IMR-90 (cell line): ENCODE results near the gene PPFIA2. TPM values are rescaled to one million over a fixed set of nuclear protein-coding genes. Genes with fewer than 3 reads are reported as not detected.

ENCODE experiments used
- ATAC-seq: fragments of 200-7000 bp; cut with Tn5 transposase; 2 replicates; pipeline ENCODE4 v1.9.1; 2020; ENCODE audit warnings: low read depth, mild to moderate bottlenecking, moderate library complexity
- BruUV-seq: library from RNA; stranded (reverse); fragments of 400-500 nt; replicated peaks from 2 replicates; lab custom pipeline; 2021; lab: Mats Ljungman, UMichigan
- CTCF ChIA-PET: fragments of 300-600 bp; formaldehyde crosslinking; extraction: SDS; loops from one replicate; lab custom pipeline; 2021; ENCODE audit warnings: antibody characterized with exemption; lab: Yijun Ruan, JAX
- POLR2A ChIA-PET: fragments of 300-600 bp; sonication (Branson Sonifier 250); formaldehyde crosslinking; loops from one replicate; lab custom pipeline; 2022; ENCODE audit warnings: antibody characterized with exemption; ENCODE audit not compliant: unreplicated experiment; lab: Charles Lee
- DNase-seq: peaks from one replicate; pipeline ENCODE4 v3.0.0; 2013
- H2AFZ ChIP-seq: replicated peaks from 2 replicates; pipeline ENCODE3; 2013; ENCODE audit warnings: low read length, mild to moderate bottlenecking; ENCODE audit not compliant: poor library complexity
- H2AK5ac ChIP-seq: 2 replicates; pipeline ENCODE4 v1.6.1; 2013; ENCODE audit warnings: low read depth, low read length, inconsistent platforms
- H2AK9ac ChIP-seq: replicated peaks from 2 replicates; pipeline ENCODE3; 2013; ENCODE audit warnings: mild to moderate bottlenecking, low read depth, low read length, moderate library complexity; ENCODE audit not compliant: poor library complexity
- H2BK120ac ChIP-seq: 2 replicates; pipeline ENCODE4 v1.6.1; 2013; ENCODE audit warnings: low read depth, low read length, inconsistent platforms
- H2BK15ac ChIP-seq: 3 replicates; pipeline ENCODE4 v1.6.1; 2013; ENCODE audit warnings: low read depth, low read length, inconsistent platforms
- H2BK20ac ChIP-seq: 2 replicates; pipeline ENCODE4 v1.6.1; 2013; ENCODE audit warnings: low read depth, mild to moderate bottlenecking, inconsistent platforms, low read length, moderate library complexity
- H2BK5ac ChIP-seq: 2 replicates; pipeline ENCODE4 v1.6.1; 2013; ENCODE audit warnings: mild to moderate bottlenecking, low read depth, low read length, inconsistent platforms; ENCODE audit not compliant: poor library complexity, severe bottlenecking
- H3K14ac ChIP-seq: replicated peaks from 2 replicates; pipeline ENCODE4 v1.6.1; 2013; ENCODE audit warnings: low read depth, low read length, inconsistent platforms
- H3K18ac ChIP-seq: 2 replicates; pipeline ENCODE4 v1.6.1; 2013; ENCODE audit warnings: low read depth, low read length, control low read depth
- H3K23ac ChIP-seq: 2 replicates; pipeline ENCODE4 v1.6.1; 2013; ENCODE audit warnings: low read depth, low read length, inconsistent platforms
- H3K27ac ChIP-seq: 2 replicates; pipeline ENCODE4 v1.5.1; 2013; ENCODE audit warnings: mild to moderate bottlenecking, control low read depth, low read length; ENCODE audit not compliant: insufficient read depth
- H3K27me3 ChIP-seq: 2 replicates; pipeline ENCODE4 v1.6.1; 2013; ENCODE audit warnings: low read length; ENCODE audit not compliant: control insufficient read depth, insufficient read depth
- H3K36me3 ChIP-seq: 2 replicates; pipeline ENCODE4 v1.6.1; 2013; ENCODE audit warnings: low read length, mixed read lengths; ENCODE audit not compliant: control insufficient read depth, insufficient read depth
- H3K4ac ChIP-seq: 2 replicates; pipeline ENCODE4 v1.6.1; 2013; ENCODE audit warnings: low read depth, low read length, inconsistent platforms
- H3K4me1 ChIP-seq: 2 replicates; pipeline ENCODE4 v1.6.1; 2013; ENCODE audit warnings: low read length, mixed read lengths; ENCODE audit not compliant: control insufficient read depth, insufficient read depth
- H3K4me2 ChIP-seq: 2 replicates; pipeline ENCODE4 v1.6.1; 2013; ENCODE audit warnings: low read depth, mild to moderate bottlenecking, control low read depth, low read length, moderate library complexity
- H3K4me3 ChIP-seq: 2 replicates; pipeline ENCODE4 v1.5.1; 2013; ENCODE audit warnings: low read depth, mild to moderate bottlenecking, control low read depth, low read length, moderate library complexity; ENCODE audit not compliant: insufficient read depth
- H3K56ac ChIP-seq: 2 replicates; pipeline ENCODE4 v1.6.1; 2013; ENCODE audit warnings: low read length, inconsistent platforms; ENCODE audit not compliant: insufficient read depth; ENCODE audit errors: extremely low read depth
- H3K79me1 ChIP-seq, 2 experiments: 2 replicates each; pipeline ENCODE4 v1.6.1; 2013; ENCODE audit warnings: low read length in 2 of 2, inconsistent platforms in 1 of 2, low read depth in 1 of 2
- H3K9ac ChIP-seq: 2 replicates; pipeline ENCODE4 v1.6.1; 2013; ENCODE audit warnings: low read depth, low read length, control low read depth
- H3K9me1 ChIP-seq: 2 replicates; pipeline ENCODE4 v1.6.1; 2013; ENCODE audit warnings: low read length, inconsistent platforms; ENCODE audit not compliant: insufficient read depth
- H3K9me3 ChIP-seq: 2 replicates; pipeline ENCODE4 v1.6.1; 2013; ENCODE audit warnings: low read length; ENCODE audit not compliant: control insufficient read depth, insufficient read depth
- H4K20me1 ChIP-seq: 2 replicates; pipeline ENCODE4 v1.6.1; 2013; ENCODE audit warnings: low read length, inconsistent platforms; ENCODE audit not compliant: insufficient read depth
- H4K5ac ChIP-seq: 2 replicates; pipeline ENCODE4 v1.6.1; 2013; ENCODE audit warnings: mild to moderate bottlenecking, low read depth, low read length, control low read depth
- H4K8ac ChIP-seq, 2 experiments: 2 replicates each; pipeline ENCODE4 v1.6.1; 2013; ENCODE audit warnings: low read depth in 2 of 2, low read length in 2 of 2, control low read depth in 1 of 2, inconsistent platforms in 1 of 2
- H4K91ac ChIP-seq: 2 replicates; pipeline ENCODE4 v1.6.1; 2013; ENCODE audit warnings: low read depth, low read length, inconsistent platforms; ENCODE audit not compliant: insufficient read depth
- BHLHE40 ChIP-seq: fragments of 150-350 bp; IDR thresholded peaks from 2 replicates; pipeline ENCODE4 v1.6.1; 2016; ENCODE audit warnings: mild to moderate bottlenecking, low read depth, low read length
- CEBPB ChIP-seq: IDR thresholded peaks from 2 replicates; pipeline ENCODE4 v1.6.1; 2012; ENCODE audit warnings: low read depth, low read length, improper control_type of control experiment
- CHD1 ChIP-seq: IDR thresholded peaks from 2 replicates; pipeline ENCODE4 v1.6.1; 2012; ENCODE audit warnings: low read depth, low read length, improper control_type of control experiment
- CTCF ChIP-seq: conservative IDR thresholded peaks from 2 replicates; pipeline ENCODE4 v1.5.1; 2012; ENCODE audit warnings: mild to moderate bottlenecking, low read depth, low read length, improper control_type of control experiment
- ELK1 ChIP-seq: fragments of 150-350 bp; IDR thresholded peaks from 2 replicates; pipeline ENCODE4 v1.6.1; 2016; ENCODE audit warnings: low read depth, mild to moderate bottlenecking, low read length, moderate library complexity, borderline replicate concordance
- FOS ChIP-seq: fragments of 150-350 bp; IDR thresholded peaks from 2 replicates; pipeline ENCODE4 v1.6.1; 2016; ENCODE audit warnings: low read depth, low read length
- MAFK ChIP-seq: IDR thresholded peaks from 2 replicates; pipeline ENCODE4 v1.6.1; 2012; ENCODE audit warnings: low read depth, low read length, improper control_type of control experiment
- MAZ ChIP-seq: IDR thresholded peaks from 2 replicates; pipeline ENCODE4 v1.6.1; 2012; ENCODE audit warnings: low read depth, mild to moderate bottlenecking, low read length, improper control_type of control experiment, moderate library complexity, borderline replicate concordance
- MXI1 ChIP-seq: IDR thresholded peaks from 2 replicates; pipeline ENCODE4 v1.6.1; 2012; ENCODE audit warnings: low read depth, mild to moderate bottlenecking, low read length, moderate library complexity, borderline replicate concordance
- NFE2L2 ChIP-seq: fragments of 150-350 bp; IDR thresholded peaks from 2 replicates; pipeline ENCODE4 v1.6.1; 2016; ENCODE audit warnings: low read depth, mild to moderate bottlenecking, low read length
- POLR2A ChIP-seq: IDR thresholded peaks from 2 replicates; pipeline ENCODE4 v1.6.1; 2012; ENCODE audit warnings: mild to moderate bottlenecking, low read depth, low read length
- RAD21 ChIP-seq: IDR thresholded peaks from 2 replicates; pipeline ENCODE4 v1.6.1; 2012; ENCODE audit warnings: low read length, improper control_type of control experiment
- RCOR1 ChIP-seq: IDR thresholded peaks from 2 replicates; pipeline ENCODE4 v1.6.1; 2012; ENCODE audit warnings: mild to moderate bottlenecking, low read length, improper control_type of control experiment; ENCODE audit not compliant: insufficient replicate concordance
- RFX5 ChIP-seq: IDR thresholded peaks from 2 replicates; pipeline ENCODE4 v1.8.0; 2012; ENCODE audit warnings: low read depth, mild to moderate bottlenecking, low read length, moderate library complexity
- SMC3 ChIP-seq: fragments of 150-350 bp; IDR thresholded peaks from 2 replicates; pipeline ENCODE4 v1.6.1; 2016; ENCODE audit warnings: low read depth, mild to moderate bottlenecking, antibody characterized with exemption, low read length, moderate library complexity
- USF2 ChIP-seq: fragments of 150-350 bp; IDR thresholded peaks from 2 replicates; pipeline ENCODE4 v1.6.1; 2017; ENCODE audit warnings: mild to moderate bottlenecking, antibody characterized with exemption, low read length, low read depth
- WGBS, 2 experiments: methylation state at CpG; one replicate each; pipeline versions ENCODE4 v1.1.5 to v1.1.7; 2013; ENCODE audit warnings: missing lambda C conversion rate in 2 of 2; ENCODE audit not compliant: insufficient read length in 1 of 2; ENCODE audit errors: extremely low coverage in 2 of 2; 5-methylcytosine and 5-hydroxymethylcytosine counted together
- dilution Hi-C: fragments of 300-500 bp; cut with HindIII; formaldehyde crosslinking; loops from one replicate; pipeline ENCODE4 v1.14.3; 2018; ENCODE audit warnings: low sequenced_read_pairs; ENCODE audit not compliant: unreplicated experiment
- in situ Hi-C: fragments of 300-500 bp; cut with MboI; formaldehyde crosslinking; loops from 3 replicates; pipeline ENCODE4 v1.14.3; 2019; ENCODE audit warnings: low sequenced_read_pairs, inconsistent platforms, mixed read lengths
- intact Hi-C: fragments of 100-400 bp; cut with micrococcal nuclease; formaldehyde crosslinking; loops from 2 replicates; pipeline ENCODE4 v1.10.0; 2022
- polyA plus RNA-seq, 3 experiments: library from polyadenylated mRNA; depleted of rRNA; stranded (reverse); fragments of >200 nt; gene quantifications; 2 replicates each; pipeline ENCODE4 v1.2.3, GENCODE V29; 2012; ENCODE audit warnings: low replicate concordance in 1 of 3
- total RNA-seq: library from RNA; depleted of rRNA; stranded (reverse); fragments of >200 nt; gene quantifications from 2 replicates; pipeline ENCODE4 v1.2.3, GENCODE V29; 2012

Gene PPFIA2
- total and polyA plus RNA-seq, 2 of the 4 experiments (the other 2 are of a cell fraction), result 0.29 to 1.3 TPM

DNA sequence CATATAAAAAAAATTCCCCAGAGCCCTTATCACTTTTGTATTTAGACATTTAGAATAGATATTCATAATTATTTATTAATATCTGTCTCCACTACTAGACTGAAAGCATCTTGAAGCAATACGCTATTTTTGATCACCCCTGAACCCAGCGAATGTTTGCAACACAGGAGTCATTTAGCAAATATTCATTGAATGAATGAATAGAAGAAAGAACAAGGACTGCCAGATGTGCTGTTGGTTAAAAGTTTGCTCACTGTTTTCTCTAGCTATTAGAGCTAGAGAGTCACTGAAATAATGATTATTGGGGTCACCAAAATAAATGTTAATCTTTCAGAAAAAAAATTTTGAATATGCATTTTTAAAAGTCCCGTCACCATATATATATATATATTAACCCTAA is 506.9 kb downstream of the PPFIA2 start:
- no peak overlapping the region for H2BK15ac ChIP-seq
- H4K8ac ChIP-seq, result no peak overlapping the region
- H3K9me1 ChIP-seq, result no peaks in the 10 kb centered on the region
- no peak overlapping the region for H4K5ac ChIP-seq
- WGBS, 2 experiments, result no CpG with 5 or more reads among the region's 3 CpGs
- TF ChIP-seq RCOR1 (no peak), MAZ (no peak), RAD21 (no peak), BHLHE40 (no peak), ELK1 (no peak), POLR2A (no peak), SMC3 (no peak), NFE2L2 (no peak), CEBPB (no peak), FOS (no peak), MAFK (no peak), CHD1 (no peak), MXI1 (no peak), CTCF (no peak), USF2 (no peak), RFX5 (no peak)
- H2AK5ac ChIP-seq, result no peak overlapping the region
- H4K20me1 ChIP-seq, result no peaks in the 10 kb centered on the region
- H3K4me1 ChIP-seq, result no peaks in the 10 kb centered on the region
- no peak overlapping the region for H3K14ac ChIP-seq
- no peaks in the 10 kb centered on the region for H3K27me3 ChIP-seq
- in situ Hi-C loops (loop anchor here (25.0 kb wide), 1 partner anchor 840 kb away; no protein-coding TSS in a partner anchor), intact Hi-C loops (loop anchor here (10.0 kb wide), 3 partner anchors 417 to 937 kb away; no protein-coding TSS in a partner anchor), dilution Hi-C loops (no loop called here)
- H3K79me1 ChIP-seq, result no peaks in the 10 kb centered on the region
- no peak overlapping the region for H3K23ac ChIP-seq
- ChIA-PET POLR2A (no interaction called here), CTCF (no interaction called here)
- H3K4me2 ChIP-seq, result no peak overlapping the region
- DNase-seq (no peak), ATAC-seq (no peak)
- no peak overlapping the region for H3K56ac ChIP-seq
- no peak overlapping the region for H3K27ac ChIP-seq
- H2AFZ ChIP-seq, result no peak overlapping the region
- H2BK5ac ChIP-seq, result no peak overlapping the region
- BruUV-seq, result no TSS peak
- no peak overlapping the region for H3K4me3 ChIP-seq
- no peak overlapping the region for H3K18ac ChIP-seq
- H3K9ac ChIP-seq, result no peak overlapping the region
- H4K91ac ChIP-seq, result no peak overlapping the region
- no peaks in the 10 kb centered on the region for H3K36me3 ChIP-seq
- H2AK9ac ChIP-seq, result no peak overlapping the region
- no peaks in the 10 kb centered on the region for H3K9me3 ChIP-seq
- no peak overlapping the region for H2BK120ac ChIP-seq
- no peak overlapping the region for H3K4ac ChIP-seq
- no peak overlapping the region for H2BK20ac ChIP-seq
